Neural progenitor cell (in vitro differentiated cells): ENCODE results near the gene FASN. TPM values are rescaled to one million over a fixed set of nuclear protein-coding genes. Genes with fewer than 3 reads are reported as not detected.

ENCODE experiments used
- DNase-seq: peaks from one replicate; pipeline ENCODE4 v3.0.0-alpha.2; 2016; ENCODE audit warnings: low spot score
- H2AFZ ChIP-seq: fragments of 200-600 bp; sonication (generic); replicated peaks from 2 replicates; pipeline ENCODE4 v1.6.1; 2016; ENCODE audit warnings: antibody characterized with exemption
- H3F3A ChIP-seq: fragments of 200-600 bp; sonication (generic); 2 replicates; pipeline ENCODE4 v1.6.1; 2016; ENCODE audit warnings: antibody characterized with exemption, low read depth
- H3K27ac ChIP-seq: fragments of 200-600 bp; sonication (generic); 2 replicates; pipeline ENCODE4 v1.5.1; 2016; ENCODE audit warnings: mild to moderate bottlenecking
- H3K27me3 ChIP-seq: fragments of 200-600 bp; sonication (generic); 2 replicates; pipeline ENCODE4 v1.6.1; 2016; ENCODE audit warnings: mild to moderate bottlenecking, moderate library complexity
- H3K36me3 ChIP-seq: fragments of 200-600 bp; sonication (generic); 2 replicates; pipeline ENCODE4 v1.5.1; 2016
- H3K4me1 ChIP-seq: fragments of 200-600 bp; sonication (generic); 2 replicates; pipeline ENCODE4 v1.6.1; 2016; ENCODE audit warnings: mixed run types
- H3K4me2 ChIP-seq: fragments of 200-600 bp; sonication (generic); 2 replicates; pipeline ENCODE4 v1.6.1; 2016
- H3K4me3 ChIP-seq: fragments of 200-600 bp; sonication (generic); 2 replicates; pipeline ENCODE4 v1.5.1; 2016
- H3K79me2 ChIP-seq: fragments of 200-600 bp; sonication (generic); 2 replicates; pipeline ENCODE4 v1.6.1; 2016; ENCODE audit warnings: low read depth
- H3K9ac ChIP-seq: fragments of 200-600 bp; sonication (generic); 2 replicates; pipeline ENCODE4 v1.6.1; 2016
- H3K9me3 ChIP-seq: fragments of 200-600 bp; sonication (generic); 2 replicates; pipeline ENCODE4 v1.5.1; 2016; ENCODE audit warnings: low read depth
- H4K20me1 ChIP-seq: fragments of 200-600 bp; sonication (generic); 2 replicates; pipeline ENCODE4 v1.6.1; 2016; ENCODE audit warnings: low read depth
- H3K27ac Mint-ChIP-seq: 3 replicates; pipeline ENCODE4 v1.8.0; 2021; ENCODE audit warnings: mixed read lengths
- H3K27me3 Mint-ChIP-seq: 2 replicates; pipeline ENCODE4 v1.8.0; 2022; ENCODE audit warnings: low read depth, mild to moderate bottlenecking, inconsistent platforms, moderate library complexity, mixed read lengths; ENCODE audit not compliant: insufficient read depth
- H3K36me3 Mint-ChIP-seq: 3 replicates; pipeline ENCODE4 v1.8.0; 2021; ENCODE audit warnings: mixed read lengths
- H3K4me1 Mint-ChIP-seq: 3 replicates; pipeline ENCODE4 v1.8.0; 2021; ENCODE audit warnings: mixed read lengths
- H3K4me3 Mint-ChIP-seq: 3 replicates; pipeline ENCODE4 v1.8.0; 2021; ENCODE audit warnings: mild to moderate bottlenecking, moderate library complexity, mixed read lengths
- H3K9me3 Mint-ChIP-seq: 3 replicates; pipeline ENCODE4 v1.8.0; 2020; ENCODE audit warnings: mixed read lengths
- CTCF ChIP-seq: fragments of 200-600 bp; sonication (generic); IDR thresholded peaks from 2 replicates; pipeline ENCODE4 v1.5.1; 2017; ENCODE audit warnings: antibody characterized with exemption, mild to moderate bottlenecking
- EZH2 ChIP-seq: fragments of 200-600 bp; sonication (generic); IDR thresholded peaks from 2 replicates; pipeline ENCODE4 v1.6.1; 2017; ENCODE audit warnings: antibody characterized with exemption, mild to moderate bottlenecking, moderate library complexity
- EZH2phosphoT487 ChIP-seq: fragments of 200-600 bp; sonication (generic); IDR thresholded peaks from 2 replicates; pipeline ENCODE4 v1.6.1; 2017; ENCODE audit warnings: antibody characterized with exemption
- total RNA-seq: library from RNA; depleted of rRNA; stranded (reverse); fragments of >200 nt; gene quantifications from 2 replicates; pipeline ENCODE4 v1.2.3, GENCODE V29; 2015; ENCODE audit warnings: low replicate concordance

FASN gene
- total RNA-seq, 1 donor from 2014 or later: 77.9 TPM

- H3K36me3 Mint-ChIP-seq: peaks cover 3% of the 10 kb centered on the region
- no peaks in the 10 kb centered on the region for H3K9me3 Mint-ChIP-seq
- Histone ChIP-seq H3K36me3 (no peaks in the 10 kb centered on the region), H3K27ac (no peak overlapping the region), H3K4me2 (no peak overlapping the region), H4K20me1 (peaks cover 8% of the 10 kb centered on the region), H3K79me2 (peaks cover 2% of the 10 kb centered on the region), H3K27me3 (no peaks in the 10 kb centered on the region), H3F3A (no peaks in the 10 kb centered on the region), H3K9ac (no peak overlapping the region), H3K4me3 (no peak overlapping the region), H3K4me1 (no peaks in the 10 kb centered on the region), H2AFZ (no peak overlapping the region), H3K9me3 (no peaks in the 10 kb centered on the region)
- H3K27ac Mint-ChIP-seq: no peak overlapping the region
- H3K4me3 Mint-ChIP-seq: no peak overlapping the region
- H3K27me3 Mint-ChIP-seq: no peaks in the 10 kb centered on the region
- no peak for TF ChIP-seq EZH2
- no peak for TF ChIP-seq EZH2phosphoT487
- no peak for TF ChIP-seq CTCF
- peaks cover 4% of the 10 kb centered on the region for H3K4me1 Mint-ChIP-seq
- DNase-seq: no peak
These were observed 38.6 kb downstream of the FASN start for GRCh38 chr17:82059272-82060000.

DNA sequence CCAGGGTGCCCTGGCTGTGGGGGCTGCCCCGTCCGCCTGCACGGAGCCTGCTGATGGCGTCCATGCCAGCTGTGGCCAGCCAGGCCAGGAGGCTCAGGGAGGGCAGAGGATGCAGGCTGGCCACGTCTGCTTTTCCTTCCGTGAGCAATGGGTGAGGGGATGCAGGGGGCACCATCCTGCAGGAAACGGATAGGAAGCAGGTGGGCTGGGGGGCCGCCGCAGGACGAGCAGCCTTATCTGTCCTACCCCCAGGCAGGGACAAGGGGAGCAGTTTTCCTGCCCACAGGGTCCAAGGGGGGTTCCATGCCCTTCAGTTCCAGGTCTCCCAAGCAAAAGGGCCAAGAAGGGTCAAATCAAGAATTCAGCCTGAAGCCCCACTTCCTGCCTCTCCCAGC is 39.2 kb downstream of the FASN start:
- H2AFZ ChIP-seq: no peak overlapping the region
- H4K20me1 ChIP-seq: peaks cover 8% of the 10 kb centered on the region
- no peaks in the 10 kb centered on the region for H3K36me3 ChIP-seq
- H3K4me2 ChIP-seq: no peak overlapping the region
- H3K27ac Mint-ChIP-seq: no peak overlapping the region
- H3K9ac ChIP-seq: no peak overlapping the region
- no peaks in the 10 kb centered on the region for H3K4me1 ChIP-seq
- no peak overlapping the region for H3K4me3 Mint-ChIP-seq
- no peaks in the 10 kb centered on the region for H3K27me3 ChIP-seq
- H3K27ac ChIP-seq: no peak overlapping the region
- no peak for DNase-seq
- H3K4me3 ChIP-seq: no peak overlapping the region
- no peaks in the 10 kb centered on the region for H3K4me1 Mint-ChIP-seq
- H3K79me2 ChIP-seq: no peaks in the 10 kb centered on the region
- no peaks in the 10 kb centered on the region for H3F3A ChIP-seq
- no peaks in the 10 kb centered on the region for H3K9me3 Mint-ChIP-seq
- peaks cover 3% of the 10 kb centered on the region for H3K36me3 Mint-ChIP-seq
- no peaks in the 10 kb centered on the region for H3K27me3 Mint-ChIP-seq
- TF ChIP-seq CTCF: no peak
- TF ChIP-seq EZH2: no peak
- TF ChIP-seq EZH2phosphoT487: no peak
- H3K9me3 ChIP-seq: no peaks in the 10 kb centered on the region

- Histone ChIP-seq H3K4me3 (no peak overlapping the region), H3K4me1 (no peaks in the 10 kb centered on the region), H3F3A (no peaks in the 10 kb centered on the region), H3K9ac (no peak overlapping the region), H3K27me3 (no peaks in the 10 kb centered on the region), H3K4me2 (no peak overlapping the region), H4K20me1 (peaks cover 8% of the 10 kb centered on the region), H2AFZ (no peak overlapping the region), H3K27ac (peak overlapping the region; percentile 13), H3K9me3 (no peaks in the 10 kb centered on the region), H3K36me3 (no peaks in the 10 kb centered on the region), H3K79me2 (peaks cover under 1% of the 10 kb centered on the region)
- Mint-ChIP-seq H3K36me3 (peaks cover 3% of the 10 kb centered on the region), H3K4me3 (no peak overlapping the region), H3K4me1 (peaks cover under 1% of the 10 kb centered on the region), H3K27ac (no peak overlapping the region), H3K27me3 (no peaks in the 10 kb centered on the region), H3K9me3 (no peaks in the 10 kb centered on the region)
- no peak for DNase-seq
- TF ChIP-seq EZH2 (no peak), CTCF (no peak), EZH2phosphoT487 (no peak)
These were observed 39.7 kb downstream of the FASN start for GRCh38 chr17:82058230-82058854.
